SJSA1 (cell line): ENCODE measurements around the gene IL21R. TPM values are rescaled to one million over a fixed set of nuclear protein-coding genes. Genes with fewer than 3 reads are reported as not detected.

Experiments used
- DNase-seq, 2 experiments: peaks; one replicate each; pipeline ENCODE4 v3.0.0-alpha.2; 2015 to 2020; ENCODE audit warnings: low spot score in 2 of 2, low read depth in 1 of 2
- H3K27ac ChIP-seq: fragments of 250-450 bp; sonication (Bioruptor Pico); 2 replicates; pipeline ENCODE4 v1.5.1; 2020; ENCODE audit warnings: mild to moderate bottlenecking, moderate library complexity
- H3K27me3 ChIP-seq: fragments of 250-450 bp; sonication (Bioruptor Pico); replicated peaks from 2 replicates; pipeline ENCODE4 v1.5.1; 2020; ENCODE audit warnings: mild to moderate bottlenecking, moderate library complexity
- H3K36me3 ChIP-seq: fragments of 250-450 bp; sonication (Bioruptor Pico); 2 replicates; pipeline ENCODE4 v1.5.1; 2020; ENCODE audit warnings: mild to moderate bottlenecking
- H3K4me1 ChIP-seq: fragments of 250-450 bp; sonication (Bioruptor Pico); replicated peaks from 2 replicates; pipeline ENCODE4 v1.6.1; 2021; ENCODE audit warnings: mild to moderate bottlenecking
- H3K4me3 ChIP-seq: fragments of 250-450 bp; sonication (Bioruptor Pico); 2 replicates; pipeline ENCODE4 v1.5.1; 2020; ENCODE audit warnings: mild to moderate bottlenecking
- H3K9me3 ChIP-seq: fragments of 250-450 bp; sonication (Bioruptor Pico); replicated peaks from 2 replicates; pipeline ENCODE4 v1.5.1; 2020; ENCODE audit warnings: mild to moderate bottlenecking
- total RNA-seq: library from RNA; depleted of rRNA; stranded (reverse); fragments of >200 nt; shearing (Covaris generic); gene quantifications from 2 replicates; pipeline ENCODE4 v1.2.3, GENCODE V29; 2014

The IL21R gene
- total RNA-seq, 1 experiment from 2014 or later, result 0.34 TPM

- no peak for DNase-seq
- peaks cover 19% of the 10 kb centered on the region for H3K4me1 ChIP-seq
- H3K27ac ChIP-seq, result no peak overlapping the region
- peaks cover 98% of the 10 kb centered on the region for H3K36me3 ChIP-seq
- 0 out of 2 replicates have a peak, but pooled peaks cover 3% of the 10 kb centered on the region for H3K9me3 ChIP-seq
- H3K4me3 ChIP-seq, result no peak overlapping the region
- no peaks in the 10 kb centered on the region for H3K27me3 ChIP-seq
These were observed 67.1 kb downstream of the IL21R start for GRCh38 chr16:27468941-27469531.

- Histone ChIP-seq H3K27me3 (no peaks in the 10 kb centered on the region), H3K9me3 (0 out of 2 replicates have a peak, but pooled peaks cover 3% of the 10 kb centered on the region), H3K4me1 (peaks cover 30% of the 10 kb centered on the region), H3K27ac (peak overlapping the region; percentile 66), H3K36me3 (peaks cover 96% of the 10 kb centered on the region), H3K4me3 (no peak overlapping the region)
- peak; percentile 18 to 67 for DNase-seq
These were observed 68.8 kb downstream of the IL21R start for GRCh38 chr16:27470567-27471431.

- Histone ChIP-seq H3K4me3 (no peak overlapping the region), H3K27ac (no peak overlapping the region), H3K9me3 (0 out of 2 replicates have a peak, but pooled peaks cover 3% of the 10 kb centered on the region), H3K36me3 (peaks cover 95% of the 10 kb centered on the region), H3K27me3 (no peaks in the 10 kb centered on the region), H3K4me1 (peaks cover 38% of the 10 kb centered on the region)
- DNase-seq, result no peak
These were observed 69.7 kb downstream of the IL21R start for GRCh38 chr16:27471661-27472060.

- Histone ChIP-seq H3K27me3 (no peaks in the 10 kb centered on the region), H3K4me1 (peaks cover 44% of the 10 kb centered on the region), H3K4me3 (no peak overlapping the region), H3K36me3 (peaks cover 95% of the 10 kb centered on the region), H3K27ac (no peak overlapping the region), H3K9me3 (0 out of 2 replicates have a peak, but pooled peaks cover 3% of the 10 kb centered on the region)
- no peak for DNase-seq
These were observed 70.4 kb downstream of the IL21R start for GRCh38 chr16:27472091-27473020.

GRCh38 chr16:27473101-27473900, 71.3 kb downstream of the IL21R start:
- Histone ChIP-seq H3K9me3 (no peaks in the 10 kb centered on the region), H3K4me3 (no peak overlapping the region), H3K27ac (no peak overlapping the region), H3K36me3 (peaks cover 95% of the 10 kb centered on the region), H3K4me1 (peaks cover 44% of the 10 kb centered on the region), H3K27me3 (no peaks in the 10 kb centered on the region)
- DNase-seq, result no peak

GRCh38 chr16:27474041-27474440, 72.1 kb downstream of the IL21R start:
- no peaks in the 10 kb centered on the region for H3K27me3 ChIP-seq
- H3K9me3 ChIP-seq, result no peaks in the 10 kb centered on the region
- H3K27ac ChIP-seq, result no peak overlapping the region
- peaks cover 44% of the 10 kb centered on the region for H3K4me1 ChIP-seq
- peaks cover 95% of the 10 kb centered on the region for H3K36me3 ChIP-seq
- DNase-seq, result no peak
- no peak overlapping the region for H3K4me3 ChIP-seq

- no peaks in the 10 kb centered on the region for H3K9me3 ChIP-seq
- no peak overlapping the region for H3K4me3 ChIP-seq
- H3K27me3 ChIP-seq, result no peaks in the 10 kb centered on the region
- H3K27ac ChIP-seq, result peak overlapping the region; percentile 59
- peaks cover 44% of the 10 kb centered on the region for H3K4me1 ChIP-seq
- no peak for DNase-seq
- H3K36me3 ChIP-seq, result peaks cover 95% of the 10 kb centered on the region
These were observed 72.9 kb downstream of the IL21R start for GRCh38 chr16:27474921-27475320.

GRCh38 chr16:27475561-27475960, 73.6 kb downstream of the IL21R start:
- H3K36me3 ChIP-seq, result peaks cover 94% of the 10 kb centered on the region
- DNase-seq, result peak; percentile 71 to 79
- no peak overlapping the region for H3K4me3 ChIP-seq
- no peaks in the 10 kb centered on the region for H3K9me3 ChIP-seq
- H3K27ac ChIP-seq, result peak overlapping the region; percentile 59
- H3K4me1 ChIP-seq, result peaks cover 38% of the 10 kb centered on the region
- H3K27me3 ChIP-seq, result no peaks in the 10 kb centered on the region

- Histone ChIP-seq H3K4me3 (no peak overlapping the region), H3K9me3 (no peaks in the 10 kb centered on the region), H3K27ac (peak overlapping the region; percentile 59), H3K36me3 (peaks cover 94% of the 10 kb centered on the region), H3K27me3 (no peaks in the 10 kb centered on the region), H3K4me1 (peaks cover 31% of the 10 kb centered on the region)
- no peak for DNase-seq
These were observed 74.3 kb downstream of the IL21R start for GRCh38 chr16:27476240-27476639.

- peaks cover 98% of the 10 kb centered on the region for H3K36me3 ChIP-seq
- H3K27ac ChIP-seq, result no peak overlapping the region
- H3K9me3 ChIP-seq, result no peaks in the 10 kb centered on the region
- H3K4me3 ChIP-seq, result no peak overlapping the region
- H3K4me1 ChIP-seq, result peaks cover 14% of the 10 kb centered on the region
- no peak for DNase-seq
- H3K27me3 ChIP-seq, result no peaks in the 10 kb centered on the region
These were observed 78.8 kb downstream of the IL21R start for GRCh38 chr16:27480761-27481160.

- Histone ChIP-seq H3K27ac (no peak overlapping the region), H3K27me3 (no peaks in the 10 kb centered on the region), H3K4me3 (no peak overlapping the region), H3K9me3 (no peaks in the 10 kb centered on the region), H3K4me1 (peaks cover 8% of the 10 kb centered on the region), H3K36me3 (peaks cover 99% of the 10 kb centered on the region)
- DNase-seq, result no peak
These were observed 79.4 kb downstream of the IL21R start for GRCh38 chr16:27481282-27481934.

- Histone ChIP-seq H3K27ac (no peak overlapping the region), H3K36me3 (peaks cover 99% of the 10 kb centered on the region)
These were observed 80.6 kb downstream of the IL21R start for GRCh38 chr16:27482397-27483087.

More at GRCh38 chr16:27482397-27483087, 80.6 kb downstream of the IL21R start:
- H3K9me3 ChIP-seq, result no peaks in the 10 kb centered on the region
- no peak overlapping the region for H3K4me3 ChIP-seq
- DNase-seq, result no peak
- no peaks in the 10 kb centered on the region for H3K4me1 ChIP-seq
- H3K27me3 ChIP-seq, result no peaks in the 10 kb centered on the region
